Chondrocyte (in vitro differentiated cells): Measurements from ENCODE around the gene IL1A. TPM values are rescaled to one million over a fixed set of nuclear protein-coding genes. Genes with fewer than 3 reads are reported as not detected.
"Not testable (repeated sequence)": the region's sequence is repeated elsewhere in the genome, so short reads cannot be mapped to it uniquely, and the experiment has no call there.

ENCODE experiments used
- DNase-seq: peaks from one replicate; pipeline ENCODE4 v3.0.0; 2021; ENCODE audit warnings: mixed read lengths, low spot score
- H3K27ac Mint-ChIP-seq: one replicate; pipeline ENCODE4 v1.8.0; 2021; ENCODE audit warnings: mild to moderate bottlenecking, moderate library complexity, mixed read lengths; ENCODE audit not compliant: unreplicated experiment
- H3K27me3 Mint-ChIP-seq: 2 replicates; pipeline ENCODE4 v1.8.0; 2021; ENCODE audit warnings: low read depth, mixed read lengths
- H3K36me3 Mint-ChIP-seq: 2 replicates; pipeline ENCODE4 v1.8.0; 2021; ENCODE audit warnings: low read depth, mixed read lengths
- H3K4me1 Mint-ChIP-seq: 2 replicates; pipeline ENCODE4 v1.8.0; 2021; ENCODE audit warnings: low read depth, mild to moderate bottlenecking, mixed read lengths
- H3K4me3 Mint-ChIP-seq: one replicate; pipeline ENCODE4 v1.8.0; 2021; ENCODE audit warnings: mild to moderate bottlenecking, moderate library complexity, mixed read lengths; ENCODE audit not compliant: unreplicated experiment
- H3K9me3 Mint-ChIP-seq: 2 replicates; pipeline ENCODE4 v1.8.0; 2021; ENCODE audit warnings: low read depth, mixed read lengths
- long read RNA-seq: library from polyadenylated mRNA; stranded (forward); transcript quantifications from one replicate; pipeline ENCODE4 v2.0.0, GENCODE V29; 2021
- total RNA-seq: library from RNA; stranded (reverse); gene quantifications from 3 replicates; pipeline ENCODE4 v1.2.1, GENCODE V29; 2021
- TF ChIP-seq, protein P1 (sequence below): fragments of 200-600 bp; sonication (generic); IDR thresholded peaks from 2 replicates; pipeline ENCODE4 v1.5.0; 2021; ENCODE audit warnings: antibody characterized with exemption, mild to moderate bottlenecking, moderate library complexity

Gene IL1A
- not detected in 3 replicates for total RNA-seq
- long read RNA-seq: 0 reads

DNA sequence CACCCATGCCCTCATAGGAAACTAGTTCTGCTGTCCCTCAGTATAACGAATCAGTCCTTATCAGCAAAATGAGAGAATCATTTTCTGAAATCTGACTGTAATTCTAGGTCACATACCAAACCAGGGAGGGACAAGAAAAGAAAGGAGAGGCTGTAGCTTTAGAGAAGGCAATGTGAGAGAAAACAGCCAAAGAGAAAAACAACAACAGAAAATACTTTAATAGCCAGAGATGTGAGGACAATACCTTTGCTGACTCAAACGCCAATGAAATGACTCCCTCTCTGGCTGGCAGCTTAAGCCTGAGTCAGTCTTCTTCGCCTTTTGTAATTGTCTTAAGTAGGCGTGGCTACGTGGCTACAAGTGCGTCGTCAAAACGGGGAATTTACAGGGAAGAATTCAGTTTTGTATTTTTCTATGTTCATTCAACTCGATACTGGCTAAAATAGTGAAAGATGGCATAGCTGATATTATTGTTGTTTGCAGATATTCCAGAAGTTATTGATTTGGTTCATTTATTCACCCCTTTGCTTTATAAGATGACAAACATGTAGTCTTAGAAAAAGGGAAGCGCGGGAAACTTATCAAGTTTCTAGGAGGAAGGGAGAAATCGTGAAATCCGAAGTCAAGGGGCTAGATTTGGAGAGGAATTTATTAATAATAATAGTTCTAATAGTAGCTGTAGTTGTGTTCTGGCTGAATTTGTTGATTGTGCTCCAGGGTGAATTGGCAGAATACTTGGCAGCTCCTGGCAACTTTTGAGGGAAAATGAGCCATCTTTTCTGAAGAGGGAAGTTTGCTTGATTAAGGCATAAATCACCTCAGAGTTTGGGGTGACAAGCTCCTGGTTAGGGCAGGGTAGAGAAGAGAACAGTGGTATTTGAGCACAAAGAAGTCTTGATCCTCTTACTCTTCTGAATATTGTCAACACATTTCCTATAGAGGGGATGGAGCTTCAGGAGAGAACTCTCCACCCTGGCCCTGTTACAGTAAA is at the start of gene IL1A:
IL1A (minus strand) TSS at position 295 of the 991 bp plus-strand sequence. CDS start 723 bp downstream, outside the sequence.
- Mint-ChIP-seq H3K4me3 (no peak within 1 kb of the TSS), H3K4me1 (no peaks in the 10 kb centered on the region), H3K9me3 (no peaks in the 10 kb centered on the region), H3K36me3 (no peaks in the 10 kb centered on the region), H3K27ac (no peak within 1 kb of the TSS), H3K27me3 (no peaks in the 10 kb centered on the region)
- TF ChIP-seq, protein P1, sequence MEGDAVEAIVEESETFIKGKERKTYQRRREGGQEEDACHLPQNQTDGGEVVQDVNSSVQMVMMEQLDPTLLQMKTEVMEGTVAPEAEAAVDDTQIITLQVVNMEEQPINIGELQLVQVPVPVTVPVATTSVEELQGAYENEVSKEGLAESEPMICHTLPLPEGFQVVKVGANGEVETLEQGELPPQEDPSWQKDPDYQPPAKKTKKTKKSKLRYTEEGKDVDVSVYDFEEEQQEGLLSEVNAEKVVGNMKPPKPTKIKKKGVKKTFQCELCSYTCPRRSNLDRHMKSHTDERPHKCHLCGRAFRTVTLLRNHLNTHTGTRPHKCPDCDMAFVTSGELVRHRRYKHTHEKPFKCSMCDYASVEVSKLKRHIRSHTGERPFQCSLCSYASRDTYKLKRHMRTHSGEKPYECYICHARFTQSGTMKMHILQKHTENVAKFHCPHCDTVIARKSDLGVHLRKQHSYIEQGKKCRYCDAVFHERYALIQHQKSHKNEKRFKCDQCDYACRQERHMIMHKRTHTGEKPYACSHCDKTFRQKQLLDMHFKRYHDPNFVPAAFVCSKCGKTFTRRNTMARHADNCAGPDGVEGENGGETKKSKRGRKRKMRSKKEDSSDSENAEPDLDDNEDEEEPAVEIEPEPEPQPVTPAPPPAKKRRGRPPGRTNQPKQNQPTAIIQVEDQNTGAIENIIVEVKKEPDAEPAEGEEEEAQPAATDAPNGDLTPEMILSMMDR: no peak
- no peak for DNase-seq

DNA sequence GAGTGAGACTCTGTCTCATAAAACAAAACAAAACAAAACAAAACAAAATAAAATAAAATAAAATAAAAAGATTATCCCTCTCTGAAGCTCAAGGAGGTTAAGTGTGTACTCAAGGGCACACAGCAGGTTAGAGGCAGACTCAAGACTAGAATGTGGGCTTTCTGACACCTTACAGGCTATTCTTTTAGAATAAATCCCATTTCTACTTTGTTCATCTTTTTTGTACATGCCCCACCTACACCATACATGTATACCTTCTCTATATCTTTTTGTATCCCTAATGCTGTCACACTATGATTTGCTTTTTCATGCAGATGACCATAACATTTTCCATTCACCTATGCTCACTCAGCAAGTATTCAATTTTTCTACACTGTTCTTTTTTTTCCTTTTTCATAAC is 49.7 kb upstream of the IL1A start:
- Mint-ChIP-seq H3K4me3 (no peak overlapping the region), H3K27me3 (no peaks in the 10 kb centered on the region), H3K36me3 (no peaks in the 10 kb centered on the region), H3K27ac (no peak overlapping the region), H3K4me1 (peaks cover 10% of the 10 kb centered on the region), H3K9me3 (no peaks in the 10 kb centered on the region)
- TF ChIP-seq, protein P1: no peak
- DNase-seq: no peak

DNA sequence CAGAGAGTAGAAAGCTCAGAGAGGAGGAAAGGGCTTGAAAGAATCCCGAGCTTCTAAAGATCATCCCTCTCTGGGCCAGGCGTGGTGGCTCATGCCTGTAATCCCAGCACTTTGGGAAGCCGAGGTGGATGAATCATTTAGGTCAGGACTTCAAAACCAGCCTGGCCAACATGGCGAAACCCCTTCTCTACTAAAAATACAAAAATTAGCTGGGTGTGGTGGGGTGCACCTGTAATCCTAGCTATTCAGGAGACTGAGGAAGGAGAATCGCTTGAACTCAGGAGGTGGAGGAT is 49.3 kb upstream of the IL1A start:
- H3K4me1 Mint-ChIP-seq: peaks cover 10% of the 10 kb centered on the region
- H3K9me3 Mint-ChIP-seq, H3K36me3 Mint-ChIP-seq, H3K27me3 Mint-ChIP-seq, H3K27ac Mint-ChIP-seq, H3K4me3 Mint-ChIP-seq, DNase-seq: not testable (repeated sequence)

DNA sequence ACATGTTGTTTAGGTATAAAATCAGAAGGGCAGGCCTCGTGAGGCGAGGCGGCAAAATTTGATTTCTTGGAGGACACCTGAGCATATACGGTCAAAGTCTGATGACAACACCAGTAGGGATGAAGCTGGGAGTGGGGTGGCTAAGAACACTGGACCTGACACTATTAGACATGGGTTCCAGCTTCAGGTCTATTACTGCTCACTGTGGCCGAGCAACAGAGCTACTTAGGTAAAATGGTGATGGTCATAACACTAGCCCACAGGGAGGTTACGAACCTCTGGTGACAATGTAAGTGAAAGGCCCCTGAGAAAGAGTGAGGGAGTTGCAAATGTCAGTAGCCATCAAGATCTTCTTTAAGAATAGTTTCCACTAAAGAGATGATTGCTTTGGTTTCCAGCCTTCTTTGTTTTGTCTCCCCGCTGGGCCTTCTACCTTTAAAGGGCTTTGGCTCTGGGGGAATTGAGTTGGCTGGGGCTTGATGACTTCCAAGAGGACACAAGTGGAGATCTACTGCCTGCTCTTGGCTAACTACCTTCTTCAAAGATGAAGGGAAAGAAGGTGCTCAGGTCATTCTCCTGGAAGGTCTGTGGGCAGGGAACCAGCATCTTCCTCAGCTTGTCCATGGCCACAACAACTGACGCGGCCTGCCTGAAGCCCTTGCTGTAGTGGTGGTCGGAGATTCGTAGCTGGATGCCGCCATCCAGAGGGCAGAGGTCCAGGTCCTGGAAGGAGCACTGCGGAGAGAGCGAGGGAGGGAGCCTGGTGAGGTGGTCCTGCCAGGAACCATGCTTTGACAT is 48.7 kb upstream of the IL1A start:
- TF ChIP-seq, protein P1: no peak
- no peak overlapping the region for H3K4me3 Mint-ChIP-seq
- H3K27me3 Mint-ChIP-seq: no peaks in the 10 kb centered on the region
- no peaks in the 10 kb centered on the region for H3K36me3 Mint-ChIP-seq
- DNase-seq: no peak
- no peak overlapping the region for H3K27ac Mint-ChIP-seq
- H3K4me1 Mint-ChIP-seq: peaks cover 10% of the 10 kb centered on the region
- no peaks in the 10 kb centered on the region for H3K9me3 Mint-ChIP-seq

GRCh38 chr2:112831946-112832840 is 47.9 kb upstream of the IL1A start:
- H3K36me3 Mint-ChIP-seq: no peaks in the 10 kb centered on the region
- H3K9me3 Mint-ChIP-seq: no peaks in the 10 kb centered on the region
- H3K4me3 Mint-ChIP-seq: no peak overlapping the region
- no peak overlapping the region for H3K27ac Mint-ChIP-seq
- peaks cover 10% of the 10 kb centered on the region for H3K4me1 Mint-ChIP-seq
- H3K27me3 Mint-ChIP-seq: no peaks in the 10 kb centered on the region
- DNase-seq: no peak
- TF ChIP-seq, protein P1: no peak
